Breast epithelium (tissue), 4 donors: ENCODE measurements around the gene CDH10. TPM values are rescaled to one million over a fixed set of nuclear protein-coding genes. Genes with fewer than 3 reads are reported as not detected.

Source experiments
- DNase-seq, 2 donors: peaks; one replicate each; pipeline ENCODE4 v3.0.0-alpha.2; 2019; ENCODE audit warnings: low spot score in 2 of 2
- H3K27ac ChIP-seq, 2 donors: fragments of 200-600 bp; sonication (generic) in 1 of 2; one replicate each; pipeline ENCODE4 v1.5.1; 2016 to 2019; ENCODE audit warnings: mild to moderate bottlenecking in 1 of 2
- H3K27me3 ChIP-seq, 2 donors: fragments of 200-600 bp; sonication (generic) in 1 of 2; one replicate each; pipeline versions ENCODE4 v1.5.1 to v1.6.0; 2017 to 2019; ENCODE audit warnings: control low read depth in 1 of 2, mild to moderate bottlenecking in 1 of 2
- H3K36me3 ChIP-seq: fragments of 200-600 bp; one replicate; pipeline ENCODE4 v1.5.1; 2019
- H3K4me1 ChIP-seq, 2 donors: fragments of 200-600 bp; sonication (generic); one replicate each; pipeline ENCODE4 v1.5.1; 2016 to 2019; ENCODE audit warnings: control low read depth in 1 of 2
- H3K4me3 ChIP-seq, 3 donors: fragments of 200-600 bp; sonication (generic); 1 replicate in 2 of 3; 2 replicates in 1 of 3; pipeline ENCODE4 v1.5.1; 2016 to 2019; ENCODE audit warnings: mild to moderate bottlenecking in 3 of 3, moderate library complexity in 2 of 3
- H3K9me3 ChIP-seq, 2 donors: fragments of 200-600 bp; sonication (generic) in 1 of 2; one replicate each; pipeline ENCODE4 v1.5.1; 2016 to 2019; ENCODE audit warnings: control low read depth in 1 of 2
- POLR2A ChIP-seq: fragments of 450-650 bp; IDR thresholded peaks from one replicate; pipeline ENCODE4 v1.6.1; 2016; ENCODE audit warnings: antibody characterized with exemption, mild to moderate bottlenecking, moderate library complexity
- POLR2AphosphoS5 ChIP-seq, 3 donors: sonication (generic); formaldehyde crosslinking; IDR thresholded peaks; one replicate each; pipeline ENCODE4 v1.6.1; 2017; ENCODE audit warnings: antibody characterized with exemption in 3 of 3
- intact Hi-C: fragments of 100-400 bp; cut with DNase I; formaldehyde crosslinking; loops from one replicate; pipeline ENCODE4 v1.15.1; 2023; ENCODE audit warnings: low total_unique reads
- total RNA-seq, 3 donors: library from RNA; depleted of rRNA; stranded (reverse); fragments of >200 nt; gene quantifications; one replicate each; pipeline ENCODE4 v1.1.0, GENCODE V29; 2016
- TF ChIP-seq, protein P1 (sequence below), 3 donors: fragments of 450-650 bp; IDR thresholded peaks; one replicate each; pipeline ENCODE4 v1.5.1; 2016 to 2017; ENCODE audit warnings: antibody characterized with exemption in 3 of 3, mild to moderate bottlenecking in 3 of 3, moderate library complexity in 3 of 3

CDH10 gene
- total RNA-seq, 3 donors from 2014 or later, result not detected

DNA sequence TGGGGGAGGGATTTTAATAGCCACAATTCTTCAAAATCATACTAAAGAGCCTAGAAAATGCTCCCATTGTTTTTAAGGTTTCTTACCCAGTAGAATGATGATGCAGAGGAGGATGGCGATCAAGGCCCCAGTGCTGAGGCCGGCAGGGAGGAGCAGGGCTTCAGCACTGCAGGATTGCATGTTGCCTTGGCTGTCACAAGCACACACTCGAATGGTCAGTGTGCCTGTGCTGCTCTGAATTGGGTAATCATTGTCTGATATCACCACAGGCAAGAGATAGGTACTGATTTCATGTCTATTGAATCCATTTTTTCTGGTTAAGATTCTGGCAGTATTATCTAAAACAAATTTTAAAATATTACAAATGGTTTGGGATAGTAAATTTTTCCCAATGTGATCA lies 153.3 kb downstream of the CDH10 start:
- no peak for DNase-seq
- intact Hi-C loops, result no loop called here
- Histone ChIP-seq H3K27me3 (no peaks in the 10 kb centered on the region), H3K9me3 (no peaks in the 10 kb centered on the region), H3K4me1 (no peaks in the 10 kb centered on the region), H3K36me3 (no peaks in the 10 kb centered on the region), H3K27ac (no peak overlapping the region), H3K4me3 (no peak overlapping the region)
- TF ChIP-seq POLR2A (no peak), POLR2AphosphoS5 (IDR thresholded peaks at IDR 0.05) (no peak)
- TF ChIP-seq, protein P1, sequence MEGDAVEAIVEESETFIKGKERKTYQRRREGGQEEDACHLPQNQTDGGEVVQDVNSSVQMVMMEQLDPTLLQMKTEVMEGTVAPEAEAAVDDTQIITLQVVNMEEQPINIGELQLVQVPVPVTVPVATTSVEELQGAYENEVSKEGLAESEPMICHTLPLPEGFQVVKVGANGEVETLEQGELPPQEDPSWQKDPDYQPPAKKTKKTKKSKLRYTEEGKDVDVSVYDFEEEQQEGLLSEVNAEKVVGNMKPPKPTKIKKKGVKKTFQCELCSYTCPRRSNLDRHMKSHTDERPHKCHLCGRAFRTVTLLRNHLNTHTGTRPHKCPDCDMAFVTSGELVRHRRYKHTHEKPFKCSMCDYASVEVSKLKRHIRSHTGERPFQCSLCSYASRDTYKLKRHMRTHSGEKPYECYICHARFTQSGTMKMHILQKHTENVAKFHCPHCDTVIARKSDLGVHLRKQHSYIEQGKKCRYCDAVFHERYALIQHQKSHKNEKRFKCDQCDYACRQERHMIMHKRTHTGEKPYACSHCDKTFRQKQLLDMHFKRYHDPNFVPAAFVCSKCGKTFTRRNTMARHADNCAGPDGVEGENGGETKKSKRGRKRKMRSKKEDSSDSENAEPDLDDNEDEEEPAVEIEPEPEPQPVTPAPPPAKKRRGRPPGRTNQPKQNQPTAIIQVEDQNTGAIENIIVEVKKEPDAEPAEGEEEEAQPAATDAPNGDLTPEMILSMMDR (IDR thresholded peaks at IDR 0.05), result no peak

DNA sequence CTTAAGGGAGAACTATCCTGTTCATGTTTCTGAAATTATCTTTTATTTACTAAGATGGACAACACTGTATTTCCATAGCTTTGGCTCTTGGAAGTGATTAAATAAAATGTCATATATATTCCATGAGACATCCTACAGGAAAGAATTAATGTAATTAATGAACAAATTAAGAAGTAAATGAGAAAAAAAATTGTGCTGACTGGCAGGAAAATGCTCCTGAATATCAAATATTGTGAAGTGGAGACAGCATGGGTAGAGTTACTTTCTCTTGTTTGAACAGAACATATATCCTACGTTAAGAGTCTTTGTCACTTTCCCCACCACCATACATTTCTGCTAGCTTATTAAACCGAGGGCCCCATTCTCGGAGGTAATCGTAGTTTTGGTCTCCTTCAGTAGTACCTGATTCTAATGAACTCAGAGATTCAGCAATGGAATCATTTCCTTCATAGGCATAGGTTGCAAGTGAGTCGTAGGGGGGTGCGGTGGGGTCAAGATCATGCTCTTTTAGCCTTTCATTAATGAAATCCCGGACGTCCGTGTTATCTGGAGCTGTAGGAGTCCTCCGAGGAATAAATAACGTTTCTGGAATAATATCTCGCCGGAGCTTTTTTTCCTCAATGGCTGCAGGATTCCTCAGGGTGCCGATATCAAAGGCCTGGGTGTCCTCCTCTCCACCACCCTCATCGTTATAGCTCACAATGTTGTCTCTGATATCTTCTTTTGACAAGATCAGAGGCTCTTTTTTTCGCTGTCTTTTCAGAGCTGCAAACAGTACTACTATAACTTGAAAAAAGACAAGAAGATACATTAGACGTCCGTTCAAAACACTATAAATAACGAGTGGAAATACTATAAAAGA lies 157.2 kb downstream of the CDH10 start:
- Histone ChIP-seq H3K9me3 (no peaks in the 10 kb centered on the region), H3K4me3 (no peak overlapping the region), H3K4me1 (no peaks in the 10 kb centered on the region), H3K36me3 (no peaks in the 10 kb centered on the region), H3K27ac (no peak overlapping the region), H3K27me3 (no peaks in the 10 kb centered on the region)
- intact Hi-C loops, result no loop called here
- TF ChIP-seq POLR2AphosphoS5 (IDR thresholded peaks at IDR 0.05) (no peak), POLR2A (no peak)
- TF ChIP-seq, protein P1 (IDR thresholded peaks at IDR 0.05), result no peak
- DNase-seq, result no peak

DNA sequence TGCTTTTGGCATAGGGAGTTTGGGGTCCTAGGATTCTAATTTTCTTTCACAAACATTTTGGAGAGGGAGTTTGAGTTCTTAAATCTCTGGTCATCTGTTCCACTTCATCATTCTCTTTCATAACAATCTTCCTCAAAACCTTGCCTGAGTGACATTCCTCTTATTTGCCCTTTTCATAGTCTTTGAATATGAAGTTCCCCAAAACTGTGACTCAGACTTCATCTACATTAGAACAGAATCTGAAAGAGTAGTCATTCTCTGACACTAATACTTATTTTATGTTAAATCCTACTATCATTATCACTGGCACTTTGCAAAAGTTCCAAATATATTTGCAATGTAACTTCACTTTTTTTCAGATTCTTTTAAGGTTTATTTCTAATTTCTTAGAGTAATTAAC lies 163.8 kb downstream of the CDH10 start:
- H3K27me3 ChIP-seq, result no peaks in the 10 kb centered on the region
- H3K9me3 ChIP-seq, result peaks cover 0 to 9% of the 10 kb centered on the region in 2 donors
- H3K36me3 ChIP-seq, result no peaks in the 10 kb centered on the region
- H3K4me3 ChIP-seq, result no peak overlapping the region
- TF ChIP-seq, protein P1 (IDR thresholded peaks at IDR 0.05), result no peak
- no peak for TF ChIP-seq POLR2A
- no peak for TF ChIP-seq POLR2AphosphoS5 (IDR thresholded peaks at IDR 0.05)
- H3K27ac ChIP-seq, result no peak overlapping the region
- no peak for DNase-seq
- no peaks in the 10 kb centered on the region for H3K4me1 ChIP-seq
- intact Hi-C loops, result no loop called here

DNA sequence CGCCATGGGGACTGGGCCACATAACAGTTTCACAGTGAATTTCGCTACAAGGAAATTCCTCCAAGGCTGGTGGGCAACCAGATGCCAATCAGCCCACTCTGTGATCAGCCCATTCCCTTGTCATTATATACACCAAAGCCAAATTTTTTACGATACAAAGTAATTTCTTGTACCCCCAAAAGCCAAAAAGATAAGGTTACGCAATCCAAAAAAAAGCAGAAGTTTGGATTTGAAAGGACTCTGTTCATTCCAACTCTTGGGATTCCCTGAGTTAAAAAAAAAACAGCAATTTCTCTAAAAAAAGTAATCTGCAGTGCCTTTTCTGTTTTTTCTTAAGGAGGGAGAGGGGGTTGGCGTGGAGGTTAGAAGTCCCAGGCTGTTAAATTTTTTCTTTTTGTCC lies 166.8 kb downstream of the CDH10 start:
- no peaks in the 10 kb centered on the region for H3K27me3 ChIP-seq
- H3K9me3 ChIP-seq, result peaks cover 0 to 17% of the 10 kb centered on the region in 2 donors
- no peak for DNase-seq
- no peaks in the 10 kb centered on the region for H3K4me1 ChIP-seq
- intact Hi-C loops, result no loop called here
- H3K36me3 ChIP-seq, result no peaks in the 10 kb centered on the region
- no peak overlapping the region for H3K4me3 ChIP-seq
- no peak overlapping the region for H3K27ac ChIP-seq
- TF ChIP-seq POLR2A (no peak), POLR2AphosphoS5 (IDR thresholded peaks at IDR 0.05) (no peak)
- TF ChIP-seq, protein P1 (IDR thresholded peaks at IDR 0.05), result no peak

DNA sequence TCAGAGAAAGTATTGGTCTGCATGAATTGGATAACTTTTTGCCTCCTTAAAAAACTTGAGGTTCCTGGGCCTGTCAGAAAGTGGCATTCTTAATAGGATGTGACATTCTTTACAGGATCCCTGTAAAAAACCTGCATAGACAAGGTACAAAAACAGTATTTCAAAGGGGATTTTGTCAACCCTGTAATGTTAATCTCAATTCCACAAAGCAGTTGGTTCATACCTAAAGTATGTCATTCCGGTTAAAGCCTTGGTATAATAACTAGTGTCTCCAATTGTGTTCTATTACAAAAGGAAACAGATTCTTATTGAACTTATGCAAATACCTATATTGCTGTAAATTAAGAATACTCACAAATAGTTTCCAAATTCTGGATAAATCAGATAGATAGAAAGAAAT lies 169.7 kb downstream of the CDH10 start:
- H3K4me1 ChIP-seq, result no peaks in the 10 kb centered on the region
- peaks cover 0 to 17% of the 10 kb centered on the region in 2 donors for H3K9me3 ChIP-seq
- no peaks in the 10 kb centered on the region for H3K27me3 ChIP-seq
- no peak for DNase-seq
- TF ChIP-seq POLR2A, result no peak
- TF ChIP-seq POLR2AphosphoS5 (IDR thresholded peaks at IDR 0.05), result no peak
- TF ChIP-seq, protein P1 (IDR thresholded peaks at IDR 0.05), result no peak
- no peak overlapping the region for H3K27ac ChIP-seq
- intact Hi-C loops, result no loop called here
- H3K36me3 ChIP-seq, result no peaks in the 10 kb centered on the region
- no peak overlapping the region for H3K4me3 ChIP-seq
